Heart left ventricle (tissue), 16 donors: Measurements from ENCODE around the gene ACP4. TPM values are rescaled to one million over a fixed set of nuclear protein-coding genes. Genes with fewer than 3 reads are reported as not detected.

ENCODE experiments used
- ATAC-seq, 4 donors: fragments of 200-7000 bp; cut with Tn5 transposase; one replicate each; pipeline ENCODE4 v1.9.1; 2020 to 2022; ENCODE audit warnings: moderate library complexity in 4 of 4, mild to moderate bottlenecking in 3 of 4, moderate number of reproducible peaks in 1 of 4
- DNase-seq, 5 donors: peaks; one replicate each; pipeline ENCODE4 v3.0.0-alpha.2; 2020
- H3K27ac ChIP-seq, 12 donors: fragments of 200-600 bp; sonication (generic) in 4 of 12; one replicate each; pipeline versions ENCODE4 v1.5.0 to v1.8.0; 2016 to 2022; ENCODE audit warnings: mild to moderate bottlenecking in 2 of 12
- H3K27me3 ChIP-seq, 9 donors: fragments of 200-600 bp; sonication (generic) in 2 of 9; one replicate each; pipeline versions ENCODE4 v1.5.1 to v1.8.0; 2016 to 2022; ENCODE audit warnings: mild to moderate bottlenecking in 3 of 9
- H3K36me3 ChIP-seq, 9 donors: fragments of 200-600 bp; sonication (generic) in 2 of 9; one replicate each; pipeline versions ENCODE4 v1.5.0 to v1.8.0; 2018 to 2022; ENCODE audit warnings: mild to moderate bottlenecking in 2 of 9
- H3K4me1 ChIP-seq, 12 donors: fragments of 200-600 bp; sonication (generic) in 4 of 12; one replicate each; pipeline versions ENCODE4 v1.5.0 to v1.8.0; 2016 to 2022; ENCODE audit warnings: mild to moderate bottlenecking in 3 of 12
- H3K4me3 ChIP-seq, 12 donors: fragments of 200-600 bp; sonication (generic) in 4 of 12; one replicate each; pipeline versions ENCODE4 v1.5.0 to v1.8.0; 2017 to 2022; ENCODE audit warnings: mild to moderate bottlenecking in 9 of 12, moderate library complexity in 4 of 12
- H3K9me3 ChIP-seq, 12 donors: fragments of 200-600 bp; sonication (generic) in 4 of 12; one replicate each; pipeline versions ENCODE4 v1.5.0 to v1.8.0; 2016 to 2022; ENCODE audit warnings: mild to moderate bottlenecking in 1 of 12
- CTCF ChIP-seq, 12 donors: fragments of 200-600 bp; sonication (generic) in 4 of 12; IDR thresholded peaks; one replicate each; pipeline versions ENCODE4 v1.5.0 to v1.8.0; 2018 to 2022; ENCODE audit warnings: antibody characterized with exemption in 12 of 12, mild to moderate bottlenecking in 5 of 12
- POLR2A ChIP-seq, 2 donors: fragments of 450-650 bp; IDR thresholded peaks; one replicate each; pipeline ENCODE4 v1.6.1; 2017; ENCODE audit warnings: antibody characterized with exemption in 2 of 2, mild to moderate bottlenecking in 2 of 2, moderate library complexity in 2 of 2
- WGBS, 4 donors: extraction: QIAGEN DNeasy Blood & Tissue Kit in 2 of 4; methylation state at CpG; one replicate each; pipeline versions ENCODE4 v1.1.5 to v1.1.7; 2013 to 2018; 5-methylcytosine and 5-hydroxymethylcytosine counted together
- intact Hi-C, 10 donors: fragments of 100-400 bp; cut with DNase I; formaldehyde crosslinking; loops; one replicate each; pipeline versions ENCODE4 v1.11.1 to v1.14.2; 2022
- polyA plus RNA-seq, 2 donors: library from polyadenylated mRNA; stranded (reverse); fragments of 200-250 nt; gene quantifications; one replicate each; pipeline ENCODE4 v1.2.3, GENCODE V29; 2013
- total RNA-seq, 9 donors: library from RNA; depleted of rRNA in 2 of 9; stranded (reverse); fragments of >200 nt in 2 of 9; fragmentation: NEBNext Ultra II Directional in 3 of 9; extraction: Animal tissue kit (Norgen Biotek cat#: 25700) in 3 of 9; gene quantifications; one replicate each; pipeline versions ENCODE4 v1.1.0 to v1.2.4, GENCODE V29; 2016 to 2023
- donor health status: ischemic (EF 13 %, LVEDD 7.1; RV severe dilation, severe dysfunction).
- donor health status: healthy with polysubstance abuse.
- donor health status: DM: no; HTN: yes; CAD: no.
- donor health status: DM: no; HTN: no; CAD: no.
- donor health status: ischemic (EF 25% LVEDD 6.9; RV normal size, moderate dysfunction).
- donor health status: ischemic (EF 25% LVEDD 5.7; RV mildly dilated, moderate dysfunction).
- donor health status: healthy.
- donor health status: DM: yes; HTN: yes; CAD: no.
- donor health status: ischemic (EF 35%, LVEDD 5.7; RV mildly dilated, moderate dysfunction).
- donor health status: nonischemic (EF 11% LVEDD 7.7; RV severe dilation, severe dysfunction).
- donor health status: DM: yes; HTN: yes; CAD: no.
- donor health status: PGD.
- donor health status: ischemic (EF 29% LVEDD 5.4; RV normal size, mild dysfunction).
- donor health status: nonischemic (EF 23%, LVEDD 6.1; RV moderate dilation, normal function).

The ACP4 gene
- total and polyA plus RNA-seq, 11 donors = not detected

GRCh38 chr19:50792272-50793250 is 2.3 kb downstream of the ACP4 start:
- intact Hi-C loops = no loop called here
- TF ChIP-seq POLR2A (IDR thresholded peaks at IDR 0.05) (no peak), CTCF (IDR thresholded peaks at IDR 0.05) (no peak)
- H3K36me3 ChIP-seq = peaks cover 0 to 12% (median 5%) of the 10 kb centered on the region in 9 donors
- no peaks in the 10 kb centered on the region for H3K4me1 ChIP-seq
- no peaks in the 10 kb centered on the region for H3K9me3 ChIP-seq
- no peak overlapping the region for H3K27ac ChIP-seq
- DNase-seq (no peak), ATAC-seq (no peak)
- peaks cover 0 to 17% (median 0%) of the 10 kb centered on the region in 9 donors for H3K27me3 ChIP-seq
- 78 to 83% (median 81%) methylated on average over 11 to 13 of the region's 13 CpGs for WGBS, 4 donors
- H3K4me3 ChIP-seq = no peak overlapping the region

- Histone ChIP-seq H3K9me3 (no peaks in the 10 kb centered on the region), H3K36me3 (peaks cover 0 to 22% (median 16%) of the 10 kb centered on the region in 9 donors), H3K27ac (no peak overlapping the region), H3K4me1 (no peaks in the 10 kb centered on the region), H3K4me3 (no peak overlapping the region), H3K27me3 (peaks cover 0 to 17% (median 0%) of the 10 kb centered on the region in 9 donors)
- intact Hi-C loops = no loop called here
- ATAC-seq (no peak), DNase-seq (no peak)
- TF ChIP-seq POLR2A (IDR thresholded peaks at IDR 0.05) = no peak
- TF ChIP-seq CTCF (IDR thresholded peaks at IDR 0.05) = no peak
- 66 to 74% (median 69%) methylated on average over 11 of the region's 11 CpGs for WGBS, 4 donors
Observed at GRCh38 chr19:50793558-50794065, 3.4 kb downstream of the ACP4 start.

GRCh38 chr19:50794074-50794875 is 4.1 kb downstream of the ACP4 start:
- DNase-seq (no peak), ATAC-seq (no peak)
- Histone ChIP-seq H3K27me3 (peaks cover 0 to 17% (median 0%) of the 10 kb centered on the region in 9 donors), H3K4me3 (no peak overlapping the region), H3K4me1 (no peaks in the 10 kb centered on the region), H3K36me3 (peaks cover 0 to 27% (median 16%) of the 10 kb centered on the region in 9 donors), H3K27ac (no peak overlapping the region), H3K9me3 (no peaks in the 10 kb centered on the region)
- WGBS, 4 donors = 25 to 34% (median 30%) methylated on average over 13 to 16 of the region's 16 CpGs
- intact Hi-C loops = no loop called here
- TF ChIP-seq CTCF (IDR thresholded peaks at IDR 0.05) (no peak), POLR2A (IDR thresholded peaks at IDR 0.05) (no peak)
